Measurements from ENCODE around the gene FPGT.

- TF ChIP-seq CTCF (IDR thresholded peaks at IDR 0.05; ENCODE audit: poor library complexity) = no peak
- TF ChIP-seq EZH2phosphoT487 (IDR thresholded peaks at IDR 0.05; ENCODE audit: low read depth, severe bottlenecking, unreplicated experiment) = no peak
Observed at GRCh38 chr1:74236440-74236839, 38.4 kb downstream of the FPGT start.
